GM21423 (cell line): ENCODE data around the gene DUOX2.
"Not testable (repeated sequence)": the region's sequence is repeated elsewhere in the genome, so short reads cannot be mapped to it uniquely, and the experiment has no call there.

ENCODE experiments used
- ATAC-seq: cut with Tn5 transposase; IDR thresholded peaks from one replicate; pipeline ENCODE4 v1.9.1; 2021; ENCODE audit warnings: mild to moderate bottlenecking, moderate library complexity; ENCODE audit not compliant: unreplicated experiment

The DUOX2 gene

GRCh38 chr15:45102226-45102625, 11.7 kb downstream of the DUOX2 start:
- no peak for ATAC-seq

- ATAC-seq = no peak
Observed at GRCh38 chr15:45101749-45102148, 12.2 kb downstream of the DUOX2 start.

- ATAC-seq = no peak
Observed at GRCh38 chr15:45100884-45101625, 12.9 kb downstream of the DUOX2 start.

- ATAC-seq = no peak
Observed at GRCh38 chr15:45099549-45100165, 14.3 kb downstream of the DUOX2 start.

GRCh38 chr15:45097466-45097865, 16.5 kb downstream of the DUOX2 start:
- no peak for ATAC-seq

GRCh38 chr15:45095661-45096060, 18.3 kb downstream of the DUOX2 start:
- no peak for ATAC-seq

- ATAC-seq = no peak
Observed at GRCh38 chr15:45094358-45094730, 19.6 kb downstream of the DUOX2 start.

- ATAC-seq = no peak
Observed at GRCh38 chr15:45093622-45094357, 20.2 kb downstream of the DUOX2 start.

GRCh38 chr15:45093013-45093412, 21.0 kb downstream of the DUOX2 start:
- ATAC-seq = no peak

- ATAC-seq = no peak
Observed at GRCh38 chr15:45091576-45091975, 22.4 kb downstream of the DUOX2 start.

GRCh38 chr15:45091161-45091560, 22.8 kb downstream of the DUOX2 start:
- no peak for ATAC-seq

GRCh38 chr15:45089712-45090373, 24.1 kb downstream of the DUOX2 start:
- ATAC-seq = no peak

GRCh38 chr15:45088801-45089711, 24.9 kb downstream of the DUOX2 start:
- no peak for ATAC-seq

- ATAC-seq = no peak
Observed at GRCh38 chr15:45087513-45087912, 26.5 kb downstream of the DUOX2 start.

GRCh38 chr15:45084163-45084562, 29.8 kb downstream of the DUOX2 start:
- no peak for ATAC-seq

GRCh38 chr15:45083223-45083622, 30.7 kb downstream of the DUOX2 start:
- ATAC-seq = no peak

- not testable (repeated sequence) for ATAC-seq
Observed at GRCh38 chr15:45082412-45082811, 31.6 kb downstream of the DUOX2 start.

GRCh38 chr15:45080593-45080992, 33.4 kb downstream of the DUOX2 start:
- ATAC-seq = not testable (repeated sequence)

- not testable (repeated sequence) for ATAC-seq
Observed at GRCh38 chr15:45079628-45080246, 34.2 kb downstream of the DUOX2 start.

- not testable (repeated sequence) for ATAC-seq
Observed at GRCh38 chr15:45079201-45079600, 34.8 kb downstream of the DUOX2 start.
